Stomach (tissue), 9 donors: ENCODE results near the gene ENOX1. TPM values are rescaled to one million over a fixed set of nuclear protein-coding genes. Genes with fewer than 3 reads are reported as not detected.
A peak's percentile ranks its signal among the peaks of the same experiment; 100 is the strongest.

Experiments used
- DNase-seq, 2 donors: peaks; one replicate each; pipeline versions ENCODE4 v3.0.0 to v3.0.0-alpha.2; 2013 to 2019
- H3K27ac ChIP-seq, 5 donors: fragments of 200-600 bp in 4 of 5; sonication (generic) in 4 of 5; one replicate each; pipeline ENCODE4 v1.5.1; 2013 to 2019; ENCODE audit warnings: mild to moderate bottlenecking in 1 of 5, moderate library complexity in 1 of 5
- H3K27me3 ChIP-seq, 3 donors: fragments of 200-600 bp; sonication (generic); one replicate each; pipeline ENCODE4 v1.5.1; 2017 to 2019; ENCODE audit warnings: mixed run types in 1 of 3
- H3K36me3 ChIP-seq, 4 donors: fragments of 200-600 bp; sonication (generic); 1 replicate in 3 of 4; 2 replicates in 1 of 4; pipeline ENCODE4 v1.5.1; 2016 to 2019
- H3K4me1 ChIP-seq, 4 donors: fragments of 200-600 bp; sonication (generic); one replicate each; pipeline ENCODE4 v1.5.1; 2016 to 2019
- H3K4me3 ChIP-seq, 4 donors: fragments of 200-600 bp; sonication (generic) in 3 of 4; one replicate each; pipeline ENCODE4 v1.5.1; 2016 to 2019; ENCODE audit warnings: mild to moderate bottlenecking in 1 of 4
- H3K9me3 ChIP-seq, 4 donors: fragments of 200-600 bp; sonication (generic); one replicate each; pipeline ENCODE4 v1.5.1; 2016 to 2019
- CTCF ChIP-seq, 7 experiments: fragments of 450-650 bp in 4 of 7; fragments of 200-600 bp in 3 of 7; sonication (generic) in 3 of 7; IDR thresholded peaks; one replicate each; pipeline ENCODE4 v1.5.1; 2016 to 2019; ENCODE audit warnings: antibody characterized with exemption in 7 of 7, control low read depth in 2 of 7, mild to moderate bottlenecking in 1 of 7
- EP300 ChIP-seq: sonication (generic); formaldehyde crosslinking; IDR thresholded peaks from one replicate; pipeline ENCODE4 v1.6.1; 2017; ENCODE audit warnings: antibody characterized with exemption
- POLR2A ChIP-seq, 4 donors: fragments of 450-650 bp; IDR thresholded peaks; one replicate each; pipeline ENCODE4 v1.6.1; 2016; ENCODE audit warnings: antibody characterized with exemption in 4 of 4, control low read depth in 2 of 4, mild to moderate bottlenecking in 1 of 4, moderate library complexity in 1 of 4
- POLR2AphosphoS5 ChIP-seq, 3 donors: sonication (generic); formaldehyde crosslinking; IDR thresholded peaks; one replicate each; pipeline ENCODE4 v1.6.1; 2016; ENCODE audit warnings: antibody characterized with exemption in 3 of 3
- WGBS, 5 donors: extraction: QIAGEN DNeasy Blood & Tissue Kit in 3 of 5; methylation state at CpG; one replicate each; pipeline versions ENCODE4 v1.1.5 to v1.1.7; 2013 to 2018; 5-methylcytosine and 5-hydroxymethylcytosine counted together
- intact Hi-C: fragments of 100-400 bp; cut with DNase I; formaldehyde crosslinking; loops from one replicate; pipeline ENCODE4 v1.15.1; 2023; ENCODE audit warnings: low total_unique reads
- polyA plus RNA-seq, 3 donors: library from polyadenylated mRNA; stranded (reverse); fragments of 200-250 nt; gene quantifications; one replicate each; pipeline ENCODE4 v1.2.3, GENCODE V29; 2013
- total RNA-seq, 5 donors: library from RNA; depleted of rRNA; stranded (reverse); fragments of >200 nt; gene quantifications; one replicate each; pipeline versions ENCODE4 v1.1.0 to v1.2.3, GENCODE V29; 2014 to 2016
- donor health status: healthy with polysubstance abuse.
- donor health status: Bipolar disorder and iron deficiency.
- donor health status: healthy.

Gene ENOX1
- total and polyA plus RNA-seq, 8 donors: 0.46 to 6.2 (median 1.4) TPM; not detected in 1

GRCh38 chr13:43365039-43365344 lies 421.8 kb downstream of the ENOX1 start:
- intact Hi-C loops: no loop called here
- Histone ChIP-seq H3K36me3 (no peaks in the 10 kb centered on the region), H3K4me1 (peaks cover 0 to 62% (median 14%) of the 10 kb centered on the region in 4 donors), H3K9me3 (no peaks in the 10 kb centered on the region), H3K27ac (peak overlapping the region in 3 of 5 donors; percentile 7 to 73 (median 16)), H3K27me3 (no peaks in the 10 kb centered on the region), H3K4me3 (no peak overlapping the region)
- no peak for DNase-seq
- TF ChIP-seq POLR2A (IDR thresholded peaks at IDR 0.05) (no peak), CTCF (IDR thresholded peaks at IDR 0.05) (no peak), EP300 (no peak), POLR2AphosphoS5 (IDR thresholded peaks at IDR 0.05) (no peak)
- 64 to 79% (median 76%) methylated on average over 3 of the region's 3 CpGs for WGBS, 5 donors

- peaks cover 0 to 66% (median 14%) of the 10 kb centered on the region in 4 donors for H3K4me1 ChIP-seq
- peak in 1 of 2 donors; percentile 67 for DNase-seq
- no peaks in the 10 kb centered on the region for H3K9me3 ChIP-seq
- WGBS, 5 donors: 46 to 75% (median 71%) methylated on average over 10 of the region's 10 CpGs
- H3K27ac ChIP-seq: peak overlapping the region in 4 of 5 donors; percentile 7 to 73 (median 26)
- H3K36me3 ChIP-seq: no peaks in the 10 kb centered on the region
- intact Hi-C loops: no loop called here
- H3K27me3 ChIP-seq: no peaks in the 10 kb centered on the region
- peak overlapping the region in 1 of 4 donors; percentile 11 for H3K4me3 ChIP-seq
- TF ChIP-seq EP300 (no peak), POLR2A (IDR thresholded peaks at IDR 0.05) (no peak), POLR2AphosphoS5 (IDR thresholded peaks at IDR 0.05) (no peak), CTCF (IDR thresholded peaks at IDR 0.05) (no peak)
Measured at GRCh38 chr13:43364210-43365038, 422.3 kb downstream of the ENOX1 start.

GRCh38 chr13:43363156-43363953 lies 423.4 kb downstream of the ENOX1 start:
- H3K4me3 ChIP-seq: peak overlapping the region in 1 of 4 donors; percentile 11
- peaks cover 0 to 61% (median 14%) of the 10 kb centered on the region in 4 donors for H3K4me1 ChIP-seq
- H3K36me3 ChIP-seq: no peaks in the 10 kb centered on the region
- intact Hi-C loops: no loop called here
- peak in 1 of 2 donors; percentile 64 for DNase-seq
- H3K27me3 ChIP-seq: no peaks in the 10 kb centered on the region
- no peak for TF ChIP-seq CTCF (IDR thresholded peaks at IDR 0.05)
- no peaks in the 10 kb centered on the region for H3K9me3 ChIP-seq
- H3K27ac ChIP-seq: peak overlapping the region in 4 of 5 donors; percentile 7 to 73 (median 26)
- WGBS, 5 donors: 52 to 84% (median 73%) methylated on average over 5 of the region's 5 CpGs

- Histone ChIP-seq H3K27me3 (no peaks in the 10 kb centered on the region), H3K27ac (no peak overlapping the region), H3K4me3 (no peak overlapping the region), H3K36me3 (no peaks in the 10 kb centered on the region), H3K9me3 (no peaks in the 10 kb centered on the region), H3K4me1 (peaks cover 0 to 56% (median 10%) of the 10 kb centered on the region in 4 donors)
- DNase-seq: no peak
- WGBS, 5 donors: 80 to 90% (median 89%) methylated on average over 6 of the region's 6 CpGs
- intact Hi-C loops: no loop called here
- no peak for TF ChIP-seq CTCF (IDR thresholded peaks at IDR 0.05)
- no peak for TF ChIP-seq POLR2A (IDR thresholded peaks at IDR 0.05)
- TF ChIP-seq EP300: no peak
- no peak for TF ChIP-seq POLR2AphosphoS5 (IDR thresholded peaks at IDR 0.05)
Measured at GRCh38 chr13:43362556-43362955, 424.2 kb downstream of the ENOX1 start.
